GM18867 (cell line): ENCODE data around the gene AGAP1.

Source experiments
- ATAC-seq: cut with Tn5 transposase; IDR thresholded peaks from one replicate; pipeline ENCODE4 v1.9.1; 2021; ENCODE audit warnings: mild to moderate bottlenecking, moderate library complexity; ENCODE audit not compliant: unreplicated experiment

Gene AGAP1

GRCh38 chr2:235952714-235953113 lies 458.9 kb downstream of the AGAP1 start:
- ATAC-seq: no peak

GRCh38 chr2:235954281-235954680 lies 460.4 kb downstream of the AGAP1 start:
- ATAC-seq: no peak

- ATAC-seq: no peak
Observed at GRCh38 chr2:235954888-235955480, 461.1 kb downstream of the AGAP1 start.

GRCh38 chr2:235955664-235956063 lies 461.8 kb downstream of the AGAP1 start:
- no peak for ATAC-seq

- ATAC-seq: no peak
Observed at GRCh38 chr2:235956281-235956970, 462.6 kb downstream of the AGAP1 start.

- no peak for ATAC-seq
Observed at GRCh38 chr2:235957251-235957650, 463.4 kb downstream of the AGAP1 start.

- no peak for ATAC-seq
Observed at GRCh38 chr2:235958221-235958930, 464.5 kb downstream of the AGAP1 start.

GRCh38 chr2:235958931-235959410 lies 465.1 kb downstream of the AGAP1 start:
- no peak for ATAC-seq

- no peak for ATAC-seq
Observed at GRCh38 chr2:235960011-235960715, 466.3 kb downstream of the AGAP1 start.

- no peak for ATAC-seq
Observed at GRCh38 chr2:235960716-235961640, 467.1 kb downstream of the AGAP1 start.

GRCh38 chr2:235961711-235962110 lies 467.9 kb downstream of the AGAP1 start:
- no peak for ATAC-seq

GRCh38 chr2:235963853-235964577 lies 470.2 kb downstream of the AGAP1 start:
- ATAC-seq: no peak

GRCh38 chr2:235964787-235965390 lies 471.0 kb downstream of the AGAP1 start:
- ATAC-seq: no peak

GRCh38 chr2:235966396-235966795 lies 472.6 kb downstream of the AGAP1 start:
- no peak for ATAC-seq

- no peak for ATAC-seq
Observed at GRCh38 chr2:235966932-235967757, 473.3 kb downstream of the AGAP1 start.

GRCh38 chr2:235968155-235968554 lies 474.3 kb downstream of the AGAP1 start:
- ATAC-seq: no peak

GRCh38 chr2:235968616-235969324 lies 474.9 kb downstream of the AGAP1 start:
- ATAC-seq: no peak
